Measurements from ENCODE around the gene MTRF1L.

MTRF1L gene

GRCh38 chr6:153002613-153003365 is at the start of gene MTRF1L:
Gene MTRF1L, minus strand, starts transcription at chr6:153002709. Its CDS starts 24 bp downstream, at chr6:153002685.
- DNase-seq, result peak; percentile 98 to 99

- no peak for DNase-seq
Observed at GRCh38 chr6:153051801-153052200, 49.3 kb upstream of the MTRF1L start.

GRCh38 chr6:153048631-153049030 is 46.1 kb upstream of the MTRF1L start:
- DNase-seq, result no peak

GRCh38 chr6:153047386-153047785 is 44.9 kb upstream of the MTRF1L start:
- no peak for DNase-seq

GRCh38 chr6:153045271-153045670 is 42.8 kb upstream of the MTRF1L start:
- peak; percentile 87 to 94 for DNase-seq

GRCh38 chr6:153044295-153044694 is 41.8 kb upstream of the MTRF1L start:
- no peak for DNase-seq

GRCh38 chr6:153043719-153044118 is 41.2 kb upstream of the MTRF1L start:
- no peak for DNase-seq

GRCh38 chr6:153038378-153039057 is 36.0 kb upstream of the MTRF1L start:
- DNase-seq, result no peak

- no peak for DNase-seq
Observed at GRCh38 chr6:153034139-153034538, 31.6 kb upstream of the MTRF1L start.

GRCh38 chr6:153032255-153032882 is 29.9 kb upstream of the MTRF1L start:
- DNase-seq, result peak in 1 of 2 experiments; percentile 52

GRCh38 chr6:153031335-153031955 is 28.9 kb upstream of the MTRF1L start:
- DNase-seq, result no peak

- DNase-seq, result no peak
Observed at GRCh38 chr6:153028963-153029362, 26.5 kb upstream of the MTRF1L start.

GRCh38 chr6:153028286-153028685 is 25.8 kb upstream of the MTRF1L start:
- no peak for DNase-seq

- no peak for DNase-seq
Observed at GRCh38 chr6:153027480-153027879, 25.0 kb upstream of the MTRF1L start.

- no peak for DNase-seq
Observed at GRCh38 chr6:153024709-153025017, 22.2 kb upstream of the MTRF1L start.

- DNase-seq, result peak; percentile 24 to 64
Observed at GRCh38 chr6:153023977-153024708, 21.6 kb upstream of the MTRF1L start.

GRCh38 chr6:153018355-153018754 is 15.8 kb upstream of the MTRF1L start:
- no peak for DNase-seq

- no peak for DNase-seq
Observed at GRCh38 chr6:153016846-153017245, 14.3 kb upstream of the MTRF1L start.

- DNase-seq, result no peak
Observed at GRCh38 chr6:153015094-153015640, 12.7 kb upstream of the MTRF1L start.

- no peak for DNase-seq
Observed at GRCh38 chr6:153013438-153013837, 10.9 kb upstream of the MTRF1L start.

GRCh38 chr6:153012856-153013255 is 10.3 kb upstream of the MTRF1L start:
- DNase-seq, result no peak

- DNase-seq, result peak in 1 of 2 experiments; percentile 51
Observed at GRCh38 chr6:153003366-153003690, 819 bp upstream of the MTRF1L start.
